GM19372 (cell line): Measurements from ENCODE around the gene TBC1D14.

ENCODE experiments used
- ATAC-seq: cut with Tn5 transposase; IDR thresholded peaks from one replicate; pipeline ENCODE4 v1.9.1; 2021; ENCODE audit warnings: mild to moderate bottlenecking, low read depth, moderate library complexity; ENCODE audit not compliant: unreplicated experiment

The TBC1D14 gene

DNA sequence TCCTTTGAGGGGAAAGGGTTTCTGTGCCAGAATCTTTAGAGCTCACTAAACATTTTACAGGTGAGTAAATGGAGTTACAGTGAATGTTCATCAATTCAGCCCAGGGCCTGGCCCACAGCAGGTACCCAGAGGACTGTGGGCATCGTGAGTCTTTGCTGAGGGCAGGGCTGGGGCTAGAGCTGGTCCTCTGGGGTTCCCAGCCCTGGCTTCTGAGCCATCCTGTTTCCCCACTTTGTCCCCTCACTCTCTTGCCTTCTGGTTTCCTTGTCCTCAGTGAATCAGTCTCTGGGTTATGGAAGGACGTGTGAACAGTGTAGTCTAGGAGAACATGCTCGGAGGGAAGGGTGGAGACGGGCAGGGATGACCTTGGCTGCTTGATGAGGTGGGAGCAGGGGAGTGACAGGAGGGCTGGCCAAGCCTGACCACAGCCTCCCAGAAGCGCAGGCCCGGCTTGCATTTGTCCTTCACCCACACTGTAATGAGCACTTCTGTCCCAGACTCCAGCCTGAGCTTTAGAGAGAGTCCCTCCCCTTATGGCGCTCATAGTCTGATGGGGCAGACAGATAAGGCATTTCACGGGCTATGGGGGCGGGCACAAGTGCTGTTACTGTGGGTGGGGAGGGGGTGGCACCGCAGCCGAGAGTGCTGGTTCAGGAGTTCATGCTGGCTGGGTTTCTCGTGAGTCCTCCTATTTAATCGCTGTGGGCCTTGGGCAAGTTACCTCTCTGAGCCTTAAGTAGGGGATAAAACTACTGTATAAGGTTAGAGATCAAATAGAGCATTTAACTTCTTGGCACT, 17.3 kb downstream of the TBC1D14 start:
- ATAC-seq = no peak

- no peak for ATAC-seq
Measured at GRCh38 chr4:6928081-6928480, 18.5 kb downstream of the TBC1D14 start.

DNA sequence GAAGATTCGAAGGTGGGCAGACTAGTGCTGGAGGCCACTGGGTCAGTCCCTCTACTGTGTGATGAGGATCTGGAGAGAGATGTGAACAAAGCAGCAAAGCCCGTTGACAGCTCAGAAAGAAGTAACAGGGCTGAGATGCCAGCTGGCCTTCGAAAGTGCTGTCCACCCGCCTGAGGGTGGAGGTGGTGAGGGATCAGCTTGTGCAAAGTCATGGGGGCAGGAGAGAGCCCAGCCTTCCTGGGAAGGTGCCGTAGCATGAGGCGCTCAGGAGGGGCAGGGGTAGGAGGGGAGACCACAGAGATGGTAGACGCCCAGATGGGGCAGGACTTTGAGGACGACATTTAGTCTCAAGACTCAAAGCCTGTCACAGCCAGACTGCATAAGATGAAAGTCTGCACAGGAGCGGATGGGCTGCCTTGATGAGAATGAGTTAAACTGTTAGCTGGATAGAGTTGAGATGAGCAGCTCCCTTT, 19.7 kb downstream of the TBC1D14 start:
- ATAC-seq = no peak

- no peak for ATAC-seq
Measured at GRCh38 chr4:6929812-6930464, 20.3 kb downstream of the TBC1D14 start.

GRCh38 chr4:6932475-6932874, 22.8 kb downstream of the TBC1D14 start:
- ATAC-seq = no peak

GRCh38 chr4:6932918-6933317, 23.3 kb downstream of the TBC1D14 start:
- ATAC-seq = no peak

DNA sequence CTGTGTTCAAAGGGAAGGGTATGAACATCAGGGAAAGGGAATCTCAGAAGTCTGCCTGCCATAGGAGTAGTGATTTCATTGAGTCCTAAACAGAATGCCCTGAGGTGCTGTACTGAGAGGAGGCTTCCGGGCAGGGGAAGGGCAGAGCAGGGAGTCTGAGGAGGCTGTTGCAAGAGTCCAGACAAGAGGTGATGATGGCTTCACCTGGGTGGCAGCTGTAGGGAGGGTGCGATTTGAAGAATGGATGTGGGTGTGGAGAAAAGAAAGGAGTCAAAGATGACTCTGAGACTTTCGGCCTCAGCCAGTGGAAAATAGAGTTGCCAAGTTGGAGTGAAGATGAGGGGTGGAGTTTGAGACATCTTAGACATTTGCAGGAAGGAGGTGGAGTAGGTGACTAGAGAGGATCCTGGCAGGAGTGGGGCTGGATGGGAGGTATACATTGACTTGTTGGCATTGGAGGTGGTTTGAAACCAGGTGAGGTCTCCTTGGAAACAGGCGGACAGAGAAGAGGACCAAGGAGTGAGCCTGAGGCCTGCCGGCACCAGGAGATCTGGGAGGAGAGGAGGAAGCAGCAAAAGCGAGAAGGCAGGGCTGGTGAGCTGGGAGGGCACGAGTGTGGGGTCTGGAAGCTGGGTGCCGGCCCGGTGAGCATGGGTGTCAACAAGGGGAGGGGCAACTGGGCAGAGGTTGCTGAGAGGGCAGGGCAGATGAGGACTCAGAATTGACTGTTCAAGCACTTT, 24.2 kb downstream of the TBC1D14 start:
- no peak for ATAC-seq

DNA sequence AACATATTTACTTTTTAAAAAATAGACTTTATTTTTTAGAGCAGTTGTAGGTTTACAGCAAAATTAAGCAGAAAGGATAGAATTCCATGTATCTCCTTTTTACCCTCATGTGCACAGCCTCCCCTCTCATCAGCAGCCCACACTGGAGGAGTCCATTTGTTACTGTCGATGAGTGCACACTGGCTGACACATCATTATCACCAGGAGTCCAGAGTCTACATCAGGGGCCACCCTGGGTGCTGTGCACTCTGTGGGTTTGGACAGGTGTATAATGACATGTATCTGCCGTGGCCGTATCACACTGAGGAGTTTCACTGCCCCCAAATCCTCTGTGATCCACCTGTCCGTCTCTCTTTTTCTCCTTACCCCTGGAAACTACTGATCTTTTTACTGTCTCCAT, 26.3 kb downstream of the TBC1D14 start:
- no peak for ATAC-seq

- ATAC-seq = no peak
Measured at GRCh38 chr4:6937201-6937600, 27.6 kb downstream of the TBC1D14 start.

GRCh38 chr4:6937754-6938153, 28.1 kb downstream of the TBC1D14 start:
- ATAC-seq = no peak

GRCh38 chr4:6938237-6938636, 28.6 kb downstream of the TBC1D14 start:
- no peak for ATAC-seq

- ATAC-seq = no peak
Measured at GRCh38 chr4:6938647-6939271, 29.1 kb downstream of the TBC1D14 start.

- peak; percentile 50 for ATAC-seq
Measured at GRCh38 chr4:6939761-6940743, 30.4 kb downstream of the TBC1D14 start.

GRCh38 chr4:6940744-6941137, 31.1 kb downstream of the TBC1D14 start:
- ATAC-seq = no peak

DNA sequence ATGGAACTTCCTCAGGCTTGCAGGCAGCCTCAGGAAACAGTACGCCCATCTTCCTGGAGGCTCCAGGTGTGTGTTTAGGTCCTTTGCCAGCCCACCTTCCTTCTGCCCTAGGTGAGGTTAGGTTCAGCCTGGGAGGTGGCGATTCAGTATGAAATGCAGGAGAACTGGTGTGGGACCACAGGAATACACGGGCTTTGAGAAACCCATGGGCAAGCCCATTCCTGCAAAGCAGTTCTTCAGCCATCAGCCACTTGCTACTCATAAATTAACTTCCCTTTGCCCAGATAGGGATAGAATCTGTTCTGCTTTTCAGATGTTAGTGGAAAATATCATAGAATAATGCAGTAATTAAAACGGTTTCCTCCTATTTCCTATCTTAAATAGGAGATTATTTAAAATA, 32.2 kb downstream of the TBC1D14 start:
- ATAC-seq = no peak

- ATAC-seq = peak; percentile 55
Measured at GRCh38 chr4:6942238-6942800, 32.7 kb downstream of the TBC1D14 start.

GRCh38 chr4:6943012-6943884, 33.6 kb downstream of the TBC1D14 start:
- no peak for ATAC-seq

GRCh38 chr4:6943885-6944225, 34.2 kb downstream of the TBC1D14 start:
- ATAC-seq = no peak
